Duodenal mucosa (tissue), 2 donors: ENCODE results near the gene SETD3.

Source experiments
- H3K27ac ChIP-seq: one replicate; pipeline ENCODE4 v1.7.0; 2013; ENCODE audit warnings: low read depth, low read length
- H3K27me3 ChIP-seq, 2 donors: one replicate each; pipeline ENCODE4 v1.7.0; 2013; ENCODE audit warnings: low read length in 2 of 2, control low read depth in 1 of 2; ENCODE audit not compliant: insufficient read depth in 2 of 2, control insufficient read depth in 1 of 2
- H3K36me3 ChIP-seq, 2 donors: one replicate each; pipeline ENCODE4 v1.7.0; 2013; ENCODE audit warnings: low read length in 2 of 2, control low read depth in 1 of 2; ENCODE audit not compliant: insufficient read depth in 2 of 2, control insufficient read depth in 1 of 2
- H3K4me1 ChIP-seq, 2 donors: one replicate each; pipeline ENCODE4 v1.7.0; 2013; ENCODE audit warnings: low read length in 2 of 2, control low read depth in 1 of 2; ENCODE audit not compliant: insufficient read depth in 2 of 2, control insufficient read depth in 1 of 2
- H3K4me3 ChIP-seq, 2 donors: one replicate each; pipeline ENCODE4 v1.7.0; 2013; ENCODE audit warnings: low read length in 2 of 2, low read depth in 1 of 2
- H3K9ac ChIP-seq, 2 donors: one replicate each; pipeline ENCODE4 v1.7.0; 2013; ENCODE audit warnings: low read length in 2 of 2, low read depth in 1 of 2
- H3K9me3 ChIP-seq, 2 donors: one replicate each; pipeline ENCODE4 v1.7.0; 2013; ENCODE audit warnings: low read length in 2 of 2, control low read depth in 1 of 2; ENCODE audit not compliant: control insufficient read depth in 1 of 2

The SETD3 gene

GRCh38 chr14:99459481-99460100 lies 21.1 kb downstream of the SETD3 start:
- Histone ChIP-seq H3K36me3 (peaks cover 33 to 87% of the 10 kb centered on the region in 2 donors), H3K9me3 (no peaks in the 10 kb centered on the region), H3K4me1 (no peaks in the 10 kb centered on the region), H3K9ac (no peak overlapping the region), H3K27me3 (no peaks in the 10 kb centered on the region), H3K27ac (no peak overlapping the region), H3K4me3 (no peak overlapping the region)

DNA sequence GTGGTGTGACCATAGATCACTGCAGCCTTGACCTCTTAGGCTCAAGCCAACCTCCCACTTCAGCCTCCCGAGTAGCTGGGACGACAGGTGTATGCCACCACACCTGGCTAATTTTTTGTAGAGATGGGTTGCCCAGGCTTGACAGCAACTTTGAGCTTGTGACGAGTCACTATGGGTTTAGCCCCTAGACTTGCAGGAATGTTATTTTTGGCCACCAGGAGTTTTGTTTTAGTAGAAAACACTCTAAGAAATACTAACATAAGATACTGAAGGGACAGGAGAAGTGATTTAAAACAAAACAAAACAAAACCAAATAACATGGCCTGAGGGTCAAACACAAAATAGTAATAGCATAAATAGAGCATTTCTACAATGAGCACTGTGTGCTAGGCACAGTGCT lies 26.4 kb downstream of the SETD3 start:
- Histone ChIP-seq H3K27ac (no peak overlapping the region), H3K4me1 (no peaks in the 10 kb centered on the region), H3K27me3 (no peaks in the 10 kb centered on the region), H3K9me3 (no peaks in the 10 kb centered on the region), H3K36me3 (peaks cover 35 to 83% of the 10 kb centered on the region in 2 donors), H3K9ac (no peak overlapping the region), H3K4me3 (no peak overlapping the region)

DNA sequence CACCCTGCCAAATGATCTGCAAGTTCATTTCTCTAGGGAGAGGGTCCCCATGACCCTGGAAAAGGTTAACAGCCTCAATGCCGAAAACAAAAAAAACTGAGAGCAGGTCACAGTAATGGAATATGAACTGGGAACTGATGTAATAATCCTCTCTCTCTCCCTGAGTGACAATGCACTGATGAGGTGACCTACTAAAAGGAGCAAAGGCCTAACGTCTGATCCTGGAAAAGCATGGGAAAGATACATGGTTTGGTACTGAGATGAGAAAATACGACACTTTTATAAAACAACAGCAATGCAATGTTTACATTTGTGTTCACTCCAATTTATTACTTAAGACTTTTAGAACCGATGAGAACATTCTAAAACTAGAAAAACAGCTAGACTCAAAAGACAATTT lies 27.7 kb downstream of the SETD3 start:
- no peaks in the 10 kb centered on the region for H3K4me1 ChIP-seq
- H3K36me3 ChIP-seq, result peaks cover 44 to 84% of the 10 kb centered on the region in 2 donors
- H3K9ac ChIP-seq, result no peak overlapping the region
- no peaks in the 10 kb centered on the region for H3K27me3 ChIP-seq
- H3K4me3 ChIP-seq, result no peak overlapping the region
- no peaks in the 10 kb centered on the region for H3K9me3 ChIP-seq
- no peak overlapping the region for H3K27ac ChIP-seq

DNA sequence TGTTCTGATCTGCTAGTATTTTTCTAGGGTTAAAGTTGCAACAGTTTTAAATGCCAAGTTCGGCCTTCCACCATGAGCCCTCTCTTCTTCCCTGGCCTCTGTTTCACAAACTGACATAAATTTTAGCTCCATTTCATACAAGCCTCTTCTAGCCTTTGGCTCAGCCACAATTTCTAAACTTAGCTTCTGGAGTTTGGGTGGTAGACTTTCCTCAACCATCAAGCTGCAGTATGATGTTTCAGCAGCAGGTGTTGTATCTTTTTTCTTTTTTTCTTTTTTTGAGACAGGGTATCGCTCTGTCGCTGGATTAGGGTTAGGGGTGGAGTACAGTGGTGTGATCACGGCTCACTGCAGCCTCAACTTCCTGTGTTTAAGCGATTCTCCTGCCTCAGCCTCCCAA lies 29.4 kb downstream of the SETD3 start:
- Histone ChIP-seq H3K9ac (no peak overlapping the region), H3K27me3 (no peaks in the 10 kb centered on the region), H3K4me1 (no peaks in the 10 kb centered on the region), H3K36me3 (peaks cover 39 to 88% of the 10 kb centered on the region in 2 donors), H3K27ac (no peak overlapping the region), H3K9me3 (no peaks in the 10 kb centered on the region), H3K4me3 (no peak overlapping the region)

GRCh38 chr14:99450266-99450665 lies 30.4 kb downstream of the SETD3 start:
- H3K27me3 ChIP-seq, result no peaks in the 10 kb centered on the region
- no peak overlapping the region for H3K4me3 ChIP-seq
- no peak overlapping the region for H3K27ac ChIP-seq
- H3K36me3 ChIP-seq, result peaks cover 38 to 88% of the 10 kb centered on the region in 2 donors
- H3K9me3 ChIP-seq, result no peaks in the 10 kb centered on the region
- no peak overlapping the region for H3K9ac ChIP-seq
- no peaks in the 10 kb centered on the region for H3K4me1 ChIP-seq

DNA sequence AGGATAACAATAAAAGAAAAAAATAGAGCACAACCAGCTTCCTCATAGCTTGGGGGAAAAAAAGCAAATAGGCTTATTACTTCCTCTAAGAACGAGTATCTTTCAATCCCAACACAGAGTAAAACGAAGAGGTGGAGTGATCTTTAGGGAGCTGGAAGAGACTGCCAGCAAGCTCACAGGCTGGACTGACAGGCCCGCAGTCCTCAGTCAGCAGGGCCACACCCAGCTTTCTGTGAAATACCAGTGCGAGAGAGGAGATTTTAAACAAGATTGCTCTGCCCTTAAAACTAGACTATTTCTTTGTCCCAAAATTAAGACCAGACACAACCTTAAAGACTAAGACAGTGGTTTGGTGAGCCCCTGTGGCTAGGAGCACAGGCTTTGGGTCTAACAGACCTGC lies 32.9 kb downstream of the SETD3 start:
- Histone ChIP-seq H3K27ac (no peak overlapping the region), H3K27me3 (no peaks in the 10 kb centered on the region), H3K36me3 (peaks cover 36 to 80% of the 10 kb centered on the region in 2 donors), H3K9ac (no peak overlapping the region), H3K4me3 (no peak overlapping the region), H3K9me3 (no peaks in the 10 kb centered on the region), H3K4me1 (no peaks in the 10 kb centered on the region)

- H3K36me3 ChIP-seq, result peaks cover 32 to 87% of the 10 kb centered on the region in 2 donors
- H3K27me3 ChIP-seq, result no peaks in the 10 kb centered on the region
- no peaks in the 10 kb centered on the region for H3K9me3 ChIP-seq
- H3K27ac ChIP-seq, result no peak overlapping the region
- no peaks in the 10 kb centered on the region for H3K4me1 ChIP-seq
- no peak overlapping the region for H3K4me3 ChIP-seq
- H3K9ac ChIP-seq, result no peak overlapping the region
Measured at GRCh38 chr14:99445931-99446330, 34.7 kb downstream of the SETD3 start.

DNA sequence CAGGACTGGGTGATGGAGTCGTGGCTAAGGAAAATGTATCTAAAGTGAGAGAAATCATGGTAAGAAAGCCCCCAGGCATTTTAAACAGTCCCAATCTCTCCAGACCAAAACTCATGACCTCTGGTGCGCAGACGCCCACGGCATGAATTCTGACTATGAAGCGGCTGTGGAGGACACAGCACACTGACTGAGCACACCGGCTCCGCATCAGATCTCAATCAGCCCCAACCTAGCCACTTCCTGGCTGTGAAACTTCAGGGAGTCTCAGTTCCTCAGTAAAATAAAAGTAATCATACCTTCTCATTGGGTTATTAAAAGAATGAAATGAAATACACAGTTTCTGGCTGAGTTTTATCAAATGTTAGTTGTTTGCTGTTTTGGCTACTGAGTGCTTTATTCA lies 38.7 kb downstream of the SETD3 start:
- Histone ChIP-seq H3K4me1 (peaks cover 0 to 3% of the 10 kb centered on the region in 2 donors), H3K9ac (no peak overlapping the region), H3K9me3 (no peaks in the 10 kb centered on the region), H3K4me3 (no peak overlapping the region), H3K27ac (no peak overlapping the region), H3K27me3 (no peaks in the 10 kb centered on the region), H3K36me3 (peaks cover 22 to 74% of the 10 kb centered on the region in 2 donors)

GRCh38 chr14:99441157-99441870 lies 39.3 kb downstream of the SETD3 start:
- no peak overlapping the region for H3K9ac ChIP-seq
- no peaks in the 10 kb centered on the region for H3K27me3 ChIP-seq
- no peak overlapping the region for H3K27ac ChIP-seq
- H3K36me3 ChIP-seq, result peaks cover 22 to 70% of the 10 kb centered on the region in 2 donors
- H3K4me3 ChIP-seq, result no peak overlapping the region
- peaks cover 0 to 8% of the 10 kb centered on the region in 2 donors for H3K4me1 ChIP-seq
- H3K9me3 ChIP-seq, result no peaks in the 10 kb centered on the region

DNA sequence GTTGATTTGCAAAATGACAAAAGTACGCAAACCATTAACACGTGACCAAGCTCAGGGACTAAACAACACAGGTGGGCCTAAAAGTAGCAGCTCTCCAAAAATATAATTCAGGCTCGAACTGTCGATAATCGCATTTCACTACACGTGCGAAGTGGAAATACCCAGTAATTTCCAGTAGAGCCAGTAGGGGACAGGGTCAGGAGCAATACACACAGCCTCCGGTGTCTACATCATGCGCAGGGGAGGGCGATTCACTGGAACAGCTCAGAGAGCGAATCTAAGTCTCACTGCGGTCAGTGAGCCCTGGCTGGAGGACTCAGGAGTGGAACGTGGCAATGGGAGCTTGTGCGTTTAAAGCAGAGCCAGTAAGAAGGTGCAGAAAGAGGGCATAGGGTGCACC lies 40.4 kb downstream of the SETD3 start:
- Histone ChIP-seq H3K4me1 (peaks cover 0 to 8% of the 10 kb centered on the region in 2 donors), H3K27ac (no peak overlapping the region), H3K4me3 (no peak overlapping the region), H3K9ac (no peak overlapping the region), H3K9me3 (no peaks in the 10 kb centered on the region), H3K27me3 (no peaks in the 10 kb centered on the region), H3K36me3 (peaks cover 19 to 71% of the 10 kb centered on the region in 2 donors)
